Raji (cell line): ENCODE results near the gene FBXW2.
A peak's percentile ranks its signal among the peaks of the same experiment; 100 is the strongest.

Experiments used
- POLR2A ChIP-seq: IDR thresholded peaks from 2 replicates; pipeline ENCODE4 v1.6.1; 2011; ENCODE audit warnings: low read depth, low read length, control low read depth; ENCODE audit not compliant: insufficient read depth

Gene FBXW2

GRCh38 chr9:120792898-120793765, at the start of gene FBXW2:
Gene FBXW2, minus strand, starts transcription at chr9:120793416. Its CDS starts 5,158 bp downstream, at chr9:120788258.
- peak; percentile 97 for TF ChIP-seq POLR2A

- no peak for TF ChIP-seq POLR2A
Observed at GRCh38 chr9:120841930-120842684, 48.9 kb upstream of the FBXW2 start.

- TF ChIP-seq POLR2A: no peak
Observed at GRCh38 chr9:120839146-120839545, 45.9 kb upstream of the FBXW2 start.

- no peak for TF ChIP-seq POLR2A
Observed at GRCh38 chr9:120837921-120838320, 44.7 kb upstream of the FBXW2 start.

- TF ChIP-seq POLR2A: no peak
Observed at GRCh38 chr9:120833325-120833724, 40.1 kb upstream of the FBXW2 start.

GRCh38 chr9:120832807-120833206, 39.6 kb upstream of the FBXW2 start:
- TF ChIP-seq POLR2A: no peak

GRCh38 chr9:120830865-120831264, 37.6 kb upstream of the FBXW2 start:
- no peak for TF ChIP-seq POLR2A

- TF ChIP-seq POLR2A: no peak
Observed at GRCh38 chr9:120830151-120830550, 36.9 kb upstream of the FBXW2 start.

- no peak for TF ChIP-seq POLR2A
Observed at GRCh38 chr9:120829650-120830049, 36.4 kb upstream of the FBXW2 start.

GRCh38 chr9:120820095-120820494, 26.9 kb upstream of the FBXW2 start:
- TF ChIP-seq POLR2A: no peak

- TF ChIP-seq POLR2A: no peak
Observed at GRCh38 chr9:120818595-120818994, 25.4 kb upstream of the FBXW2 start.

- TF ChIP-seq POLR2A: no peak
Observed at GRCh38 chr9:120815075-120815474, 21.9 kb upstream of the FBXW2 start.

- TF ChIP-seq POLR2A: no peak
Observed at GRCh38 chr9:120808931-120809330, 15.7 kb upstream of the FBXW2 start.

GRCh38 chr9:120807607-120808379, 14.6 kb upstream of the FBXW2 start:
- no peak for TF ChIP-seq POLR2A

- no peak for TF ChIP-seq POLR2A
Observed at GRCh38 chr9:120801441-120801840, 8.2 kb upstream of the FBXW2 start.
